Putamen (tissue), 1 donor: ENCODE data around the gene GHRL.
A peak's percentile ranks its signal among the peaks of the same experiment; 100 is the strongest.
"Not testable (repeated sequence)": the region's sequence is repeated elsewhere in the genome, so short reads cannot be mapped to it uniquely, and the experiment has no call there.

Source experiments
- DNase-seq: peaks from one replicate; pipeline ENCODE4 v3.0.0-alpha.2; 2016; ENCODE audit warnings: low spot score

GHRL gene

DNA sequence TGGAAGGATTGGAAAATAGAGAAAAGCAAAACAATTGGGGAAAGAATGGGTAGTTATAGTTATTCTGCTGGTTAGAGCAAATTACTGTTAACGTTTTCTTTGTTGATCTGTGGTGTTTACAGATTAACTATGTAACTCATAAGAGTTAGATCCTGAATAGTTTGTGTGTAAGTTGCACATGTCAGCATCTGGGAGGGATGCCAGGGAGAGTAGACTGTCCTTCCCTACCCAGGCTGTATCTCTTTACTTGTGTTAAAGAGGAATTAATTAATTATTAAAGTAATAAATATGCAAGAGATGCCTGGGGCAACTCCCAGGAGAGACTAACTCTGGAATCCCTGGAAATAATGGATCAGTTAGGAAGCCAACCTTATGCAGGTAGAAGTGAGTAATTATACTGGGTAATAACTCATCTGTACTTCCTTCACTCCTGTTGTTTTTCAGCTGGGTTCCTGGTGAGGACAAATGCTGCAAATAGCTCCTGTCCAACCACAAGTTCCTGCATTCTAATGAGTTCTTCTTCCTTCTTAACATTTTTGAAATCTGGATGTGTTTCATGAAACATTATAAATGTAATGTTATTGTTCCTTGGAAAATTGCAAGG, 18.9 kb downstream of the GHRL start:
- DNase-seq: no peak

DNA sequence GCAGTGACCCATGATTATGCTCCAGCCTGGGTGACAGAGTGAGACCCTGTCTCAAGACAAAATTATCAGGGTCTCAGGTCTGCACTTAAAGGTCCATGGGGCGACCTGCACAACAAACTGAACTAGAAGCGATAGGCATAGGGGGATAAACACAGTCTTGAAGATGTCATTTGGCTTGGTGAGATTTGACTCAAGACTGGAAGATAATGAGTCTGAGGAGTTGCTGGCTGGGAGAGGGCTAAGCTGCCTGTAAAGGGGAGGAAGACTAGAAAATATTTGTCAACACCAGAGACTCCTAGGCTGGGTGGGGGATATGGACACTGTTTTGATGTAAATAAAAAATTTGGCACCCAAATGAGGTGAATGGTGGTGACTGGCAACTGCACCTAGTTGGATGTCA, 19.8 kb downstream of the GHRL start:
- DNase-seq: no peak

DNA sequence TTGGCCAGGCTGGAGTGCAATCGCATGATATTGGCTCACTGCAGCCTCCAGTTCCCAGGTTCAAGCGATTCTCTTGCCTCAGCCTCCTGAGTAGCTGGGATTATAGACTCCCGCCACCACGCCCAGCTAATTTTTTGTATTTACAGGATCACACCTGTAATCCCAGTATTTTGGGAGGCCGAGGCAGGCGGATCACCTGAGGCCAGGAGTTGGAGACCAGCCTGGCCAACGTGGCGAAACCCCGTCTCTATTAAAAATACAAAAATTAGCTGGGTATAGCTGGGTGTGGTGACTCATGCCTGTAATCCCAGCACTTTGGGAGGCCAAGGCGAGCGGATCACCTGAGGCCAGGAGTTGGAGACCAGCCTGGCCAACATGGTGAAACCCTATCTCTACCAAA, 20.3 kb downstream of the GHRL start:
- DNase-seq: not testable (repeated sequence)

DNA sequence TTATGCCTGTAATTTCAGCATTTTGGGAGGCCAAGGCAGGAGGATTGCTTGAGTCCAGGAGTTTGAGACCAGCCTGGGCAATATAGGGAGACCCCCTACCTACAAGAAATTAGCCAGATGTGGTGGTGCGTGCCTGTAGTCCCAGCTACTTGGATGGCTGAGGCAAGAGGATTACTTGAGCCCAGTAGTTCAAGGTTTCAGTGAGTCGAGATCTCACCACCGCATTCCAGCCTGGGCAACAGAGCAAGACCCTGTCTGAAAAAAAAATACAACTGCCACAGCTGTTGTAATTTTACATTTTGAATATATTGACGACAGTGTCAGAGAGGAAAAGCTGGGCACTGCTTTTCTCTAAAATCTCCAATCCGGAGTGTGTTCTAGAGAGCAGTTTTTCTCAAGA, 23.3 kb downstream of the GHRL start:
- DNase-seq: no peak

DNA sequence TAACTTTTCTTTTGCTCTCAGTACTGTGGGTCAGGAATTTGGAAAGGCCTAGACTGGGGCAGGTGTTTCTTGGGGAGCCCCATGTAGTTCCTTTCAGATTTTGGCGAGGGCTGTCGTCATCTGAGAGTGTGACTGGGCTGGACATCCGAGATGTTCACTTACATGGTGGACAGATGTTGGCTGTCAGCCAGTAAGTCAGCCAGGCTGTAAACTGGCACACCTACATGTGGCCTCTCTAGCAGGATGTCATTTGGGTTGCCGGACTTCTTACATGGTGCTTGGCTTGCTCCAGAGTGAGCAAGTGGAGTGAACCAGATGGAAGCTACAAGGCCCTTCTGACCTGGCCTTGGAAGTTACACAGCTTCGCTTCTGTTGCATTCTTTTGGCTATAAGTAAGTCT, 23.8 kb downstream of the GHRL start:
- DNase-seq: no peak

DNA sequence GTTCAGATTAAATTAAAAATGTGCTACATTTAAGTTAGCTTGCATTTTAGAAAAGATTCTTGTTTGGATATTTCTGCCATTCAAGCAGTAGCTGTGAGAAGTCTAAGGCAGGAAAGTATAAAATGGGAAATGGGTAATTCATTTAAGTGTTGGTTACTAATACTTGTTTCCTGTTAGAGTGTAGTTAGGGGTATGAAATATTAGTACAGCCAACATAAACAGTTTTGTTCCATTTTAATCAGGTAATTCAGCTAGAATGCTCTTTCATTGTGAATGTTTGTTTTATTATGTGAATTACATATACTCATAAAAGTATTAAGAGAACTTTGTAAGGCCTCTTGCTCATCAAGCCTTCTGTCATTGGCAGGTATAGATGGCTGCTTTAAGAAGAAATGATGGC, 24.6 kb downstream of the GHRL start:
- DNase-seq: no peak

DNA sequence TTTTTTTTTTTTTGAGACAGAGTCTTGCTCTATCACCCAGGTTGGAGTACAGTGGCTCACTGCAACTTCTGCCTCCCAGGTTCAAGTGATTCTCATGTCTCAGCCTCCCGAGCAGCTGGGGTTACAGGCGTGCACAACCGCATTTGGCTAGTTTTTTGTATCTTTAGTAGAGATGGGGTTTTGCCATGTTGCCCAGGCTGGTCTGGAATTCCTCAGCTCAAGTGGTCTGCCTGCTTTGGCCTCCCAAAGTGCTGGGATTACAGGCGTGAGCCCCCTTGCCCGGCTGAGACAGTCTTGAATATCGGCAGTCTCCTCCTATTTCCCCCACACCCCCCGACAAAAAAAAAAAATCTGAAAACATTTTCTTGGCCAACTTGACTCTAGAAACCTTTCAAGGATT, 25.8 kb downstream of the GHRL start:
- not testable (repeated sequence) for DNase-seq

DNA sequence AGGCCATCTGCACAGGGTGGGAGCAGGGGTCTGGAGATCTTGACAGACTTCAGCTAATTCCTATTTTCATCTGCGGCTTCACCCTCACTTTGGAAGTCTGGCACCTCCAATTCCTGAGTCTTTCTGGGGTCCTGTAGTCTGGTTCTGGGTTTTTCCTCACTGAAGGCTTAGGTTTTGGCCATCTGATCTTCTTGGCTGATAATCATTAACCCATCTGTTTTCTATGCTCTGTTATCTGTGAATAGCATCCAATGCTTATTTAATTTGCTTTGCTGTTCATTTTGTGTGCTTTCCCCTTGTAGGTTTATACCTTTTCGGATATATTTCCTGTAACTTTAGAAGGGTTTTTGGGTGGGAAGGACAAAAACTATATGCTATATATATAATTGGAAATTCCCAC, 26.9 kb downstream of the GHRL start:
- DNase-seq: no peak

DNA sequence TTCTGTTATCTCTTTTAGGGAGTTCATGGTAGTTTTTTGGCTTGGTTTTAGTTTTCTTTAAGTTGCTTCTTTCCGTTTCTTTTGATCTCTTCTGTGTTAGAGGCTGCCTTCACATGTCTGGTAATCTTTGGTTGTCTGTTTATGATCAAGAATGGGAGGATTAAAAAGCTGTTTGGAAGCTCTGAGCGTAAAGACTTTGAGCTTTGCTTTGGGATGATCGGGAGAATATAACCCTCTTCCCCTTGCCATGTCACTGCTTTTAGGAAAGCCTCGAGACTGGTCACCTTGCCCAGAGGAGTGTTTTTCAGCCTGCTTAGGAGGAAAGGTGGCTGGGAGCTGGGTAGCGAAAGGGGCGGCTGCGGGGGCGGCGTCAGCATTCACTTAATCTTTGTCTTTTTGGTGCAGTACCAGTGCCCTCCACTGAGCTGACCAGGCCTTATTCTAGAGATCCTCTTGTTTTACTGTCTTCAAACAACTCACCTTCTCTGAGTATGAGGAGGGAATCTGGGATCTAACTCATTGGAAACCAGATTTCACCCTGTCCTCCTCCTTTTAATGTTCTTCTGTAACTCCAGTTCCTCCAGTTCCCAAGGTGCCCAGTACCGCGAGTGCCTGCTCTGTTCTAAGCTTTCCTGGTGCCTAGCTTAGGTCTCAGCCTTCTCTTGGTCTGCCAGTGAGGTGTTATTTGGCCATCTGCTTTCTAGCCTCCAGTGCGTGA, 28.9 kb downstream of the GHRL start:
- no peak for DNase-seq

DNA sequence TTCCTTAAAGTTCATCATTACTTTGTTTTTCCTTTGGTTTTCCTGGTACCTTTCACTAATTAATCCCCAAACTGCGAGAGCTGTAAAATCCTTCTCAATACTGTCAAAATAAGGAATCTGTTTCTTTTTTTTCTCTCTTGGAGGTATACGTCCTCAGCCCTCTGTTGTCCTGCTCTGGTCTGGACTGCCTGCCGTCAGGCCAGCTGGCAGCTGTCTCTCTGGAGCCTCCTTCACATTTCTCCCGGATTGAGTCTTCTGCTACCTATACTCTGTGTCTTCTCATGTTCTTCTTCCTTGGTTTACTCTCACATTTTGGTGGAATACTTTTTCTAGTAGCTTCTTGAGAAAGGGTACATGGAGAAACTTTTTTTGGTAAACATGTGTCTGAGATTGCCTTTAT, 30.7 kb downstream of the GHRL start:
- DNase-seq: no peak

DNA sequence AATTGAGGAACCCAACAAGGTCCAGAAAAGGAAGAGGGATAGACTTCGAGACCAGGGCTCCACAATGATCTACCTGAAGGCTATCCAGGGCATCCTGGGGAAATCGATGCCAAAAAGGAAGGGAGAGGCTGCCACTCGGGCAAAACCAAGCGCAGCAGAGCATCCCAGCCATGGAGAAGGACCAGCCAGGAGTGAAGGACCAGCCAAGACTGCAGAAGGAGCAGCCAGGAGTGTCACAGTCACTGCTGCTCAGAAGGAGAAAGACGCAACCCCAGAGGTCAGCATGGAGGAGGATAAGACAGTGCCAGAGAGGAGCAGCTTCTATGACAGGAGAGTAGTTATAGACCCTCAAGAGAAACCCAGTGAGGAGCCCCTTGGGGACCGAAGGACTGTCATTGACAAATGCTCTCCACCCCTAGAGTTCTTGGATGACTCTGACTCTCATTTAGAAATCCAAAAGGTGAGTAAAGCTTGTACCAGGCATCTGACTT, 32.5 kb downstream of the GHRL start:
- DNase-seq: no peak

DNA sequence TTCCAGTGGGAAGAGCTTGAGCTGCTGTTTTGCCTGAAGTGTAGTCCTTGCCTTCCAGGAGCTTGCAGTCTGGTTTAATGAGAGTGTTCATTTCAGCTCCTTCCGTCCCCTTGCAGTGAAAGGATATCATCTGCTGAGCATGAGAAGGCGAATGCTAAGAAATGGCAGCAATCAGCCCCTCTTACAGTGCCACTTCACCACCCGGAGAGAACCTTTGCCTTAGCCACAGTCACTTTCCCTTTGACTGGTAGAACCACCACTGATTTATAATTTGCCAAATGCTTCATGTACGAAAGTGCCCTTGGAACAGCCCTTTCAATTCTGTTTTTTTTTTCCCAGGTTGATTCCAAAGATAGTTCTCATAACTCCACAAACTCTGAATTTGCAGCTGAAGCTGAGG, 32.9 kb downstream of the GHRL start:
- DNase-seq: no peak

DNA sequence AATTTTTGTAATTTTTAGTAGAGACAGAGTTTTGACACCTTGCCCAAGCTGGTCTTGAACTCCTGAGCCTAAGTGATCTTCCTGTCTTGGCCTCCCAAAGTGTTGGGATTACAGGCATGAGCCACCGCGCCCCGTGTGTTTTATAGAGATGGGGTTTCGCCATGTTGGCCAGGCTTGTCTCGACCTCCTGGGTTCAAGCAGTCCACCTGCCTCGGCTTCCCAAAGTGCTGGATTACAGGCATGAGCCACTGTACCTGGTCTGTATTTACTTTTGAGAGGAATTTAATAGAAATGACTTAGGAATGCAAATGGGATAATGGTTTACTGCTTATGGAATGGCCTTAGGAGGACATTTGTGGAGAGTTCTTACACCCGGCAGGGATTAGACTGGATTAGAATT, 33.7 kb downstream of the GHRL start:
- DNase-seq: no peak

DNA sequence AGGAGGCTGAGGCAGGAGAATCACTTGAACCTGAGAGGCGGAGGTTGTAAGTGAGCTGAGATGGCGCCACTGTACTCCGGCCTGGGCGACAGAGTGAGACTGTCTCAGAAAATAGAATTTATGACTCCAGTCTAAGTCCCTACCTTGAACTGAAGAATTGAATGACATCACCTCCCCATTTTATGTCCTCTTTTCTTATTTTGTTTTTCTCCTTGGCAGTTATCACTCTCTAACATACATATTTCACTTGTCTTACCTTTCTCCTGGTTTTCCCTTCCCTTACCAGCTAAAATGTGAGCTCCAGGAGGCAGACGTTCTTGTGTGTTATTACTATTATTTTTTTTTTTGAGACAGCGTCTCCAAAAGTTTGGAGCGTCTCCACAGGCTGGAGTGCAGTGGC, 36.9 kb downstream of the GHRL start:
- no peak for DNase-seq

DNA sequence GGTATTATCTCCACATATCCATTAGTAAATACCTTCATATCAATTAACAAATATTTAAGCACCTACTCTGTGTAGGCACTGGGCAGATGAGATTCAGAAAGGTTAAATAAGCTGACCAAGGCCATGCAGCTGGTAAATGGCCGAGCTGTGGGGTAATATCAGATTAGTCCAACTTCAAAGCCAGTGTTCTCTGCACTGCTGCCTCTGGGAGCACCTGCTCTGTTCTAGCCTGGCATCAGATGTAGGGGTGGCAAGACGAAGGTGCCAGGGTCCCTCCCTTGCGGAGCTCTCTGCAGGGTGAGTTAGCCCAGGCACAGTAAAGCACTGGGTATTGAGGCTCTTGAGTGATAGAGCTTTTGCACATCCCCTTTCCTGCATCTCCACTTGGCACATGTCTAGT, 39.0 kb downstream of the GHRL start:
- DNase-seq: no peak

DNA sequence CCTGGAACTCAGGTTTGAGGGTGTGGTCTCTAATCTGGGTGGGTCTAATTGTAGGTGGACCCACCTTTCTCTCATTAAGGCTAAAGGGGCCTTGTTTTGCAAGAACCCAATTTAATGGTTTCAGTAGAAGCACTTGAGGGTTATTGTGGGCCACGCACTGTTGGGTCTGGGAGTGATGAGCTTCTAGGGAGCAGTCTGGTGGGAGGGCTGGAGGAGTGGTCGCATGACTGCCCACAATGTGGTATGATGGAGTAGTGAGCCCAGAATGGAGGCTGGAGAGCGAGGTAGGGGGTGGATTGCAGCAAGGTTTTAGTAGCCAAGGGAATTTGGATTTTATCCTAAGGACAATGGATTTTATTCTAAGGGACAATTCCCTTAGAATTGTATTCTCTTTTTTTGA, 41.7 kb downstream of the GHRL start:
- DNase-seq: no peak

DNA sequence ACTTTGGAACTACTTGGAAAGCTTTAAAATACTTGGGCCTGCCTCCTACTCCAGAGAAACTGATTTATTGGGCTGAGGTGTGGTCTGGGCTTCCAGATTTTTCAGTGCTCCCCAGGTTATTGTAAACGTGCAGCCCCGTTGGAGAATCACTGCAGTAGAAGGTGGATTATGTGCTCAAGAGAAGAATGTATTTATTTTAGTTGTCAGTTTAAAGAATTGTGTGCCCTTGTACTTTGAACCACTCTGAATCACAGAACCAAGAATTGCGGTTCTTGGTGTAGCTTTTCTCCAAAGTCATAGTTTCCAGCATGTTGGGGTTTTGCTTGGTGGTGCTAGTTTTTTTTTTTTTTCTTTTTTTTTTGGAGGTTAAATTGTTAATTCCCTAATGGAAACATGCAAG, 42.9 kb downstream of the GHRL start:
- DNase-seq: no peak

DNA sequence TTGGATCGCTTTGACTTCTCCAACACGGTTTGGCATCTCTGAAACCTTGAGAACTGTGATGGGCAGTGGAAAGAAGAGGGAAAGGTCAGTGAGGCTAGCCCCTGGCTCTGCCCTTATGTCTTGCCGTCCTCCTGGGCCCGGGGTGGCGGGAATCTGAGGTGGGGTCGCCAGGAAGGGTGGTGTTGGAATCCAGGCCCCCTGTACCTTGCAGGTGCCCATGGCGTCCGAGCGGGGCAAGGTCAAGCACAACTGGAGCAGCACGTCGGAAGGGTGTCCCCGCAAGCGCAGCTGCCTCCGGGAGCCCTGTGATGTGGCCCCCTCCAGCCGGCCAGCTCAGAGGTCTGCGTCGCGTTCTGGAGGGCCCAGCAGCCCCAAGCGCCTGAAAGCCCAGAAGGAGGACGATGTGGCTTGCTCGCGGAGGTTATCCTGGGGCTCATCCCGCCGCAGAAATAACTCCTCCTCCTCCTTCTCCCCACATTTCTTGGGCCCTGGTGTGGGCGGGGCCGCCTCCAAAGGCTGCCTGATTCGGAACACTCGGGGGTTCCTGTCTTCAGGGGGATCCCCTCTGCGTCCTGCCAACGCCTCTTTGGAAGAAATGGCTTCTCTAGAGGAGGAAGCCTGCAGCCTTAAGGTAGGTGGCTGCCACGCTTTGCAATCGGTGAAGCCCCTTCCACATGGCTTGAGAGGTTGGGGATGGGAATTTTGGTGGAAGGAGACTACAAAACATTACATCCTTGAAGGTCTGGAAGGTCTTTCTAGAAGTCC, 43.6 kb downstream of the GHRL start:
- peak; percentile 50 for DNase-seq

DNA sequence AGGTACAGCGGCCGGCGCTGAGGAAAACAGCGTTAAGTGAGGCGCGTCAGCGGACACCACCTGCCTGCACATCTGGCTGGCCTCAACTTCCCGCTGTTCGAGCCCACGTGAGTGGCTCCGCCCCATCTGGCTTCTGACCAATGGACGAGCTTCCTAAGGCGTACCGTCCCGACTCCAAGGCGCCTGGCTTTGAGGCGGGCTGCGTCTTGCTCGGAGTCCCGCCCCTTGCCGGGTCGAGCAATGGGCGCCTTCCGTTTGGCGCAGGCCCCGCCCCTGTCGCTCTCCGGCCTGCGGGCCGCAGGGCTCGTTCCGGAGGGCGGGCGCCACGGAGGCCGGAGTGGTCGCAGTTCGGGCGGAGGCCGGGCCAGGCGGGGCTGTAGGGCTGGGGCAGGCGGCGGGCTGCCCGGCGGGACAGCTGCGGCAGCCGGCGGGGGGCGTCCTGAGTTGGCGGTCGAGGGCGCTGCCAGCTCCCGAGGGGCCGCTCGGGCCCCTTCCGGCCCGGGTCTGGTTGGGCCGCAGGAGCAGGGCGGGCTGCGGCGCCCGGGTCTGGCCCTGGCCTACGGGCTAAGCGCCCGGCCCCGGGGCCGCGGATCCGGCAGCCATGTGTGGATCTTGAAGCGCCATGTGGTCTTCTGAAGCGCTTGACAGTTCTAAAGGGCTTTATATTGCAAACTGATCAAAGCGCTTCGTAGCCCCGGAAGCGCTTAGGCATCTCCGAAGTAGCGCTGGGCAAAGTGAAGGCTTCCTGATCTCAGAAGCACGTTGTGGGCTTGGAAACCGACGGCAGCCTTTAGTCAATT, 44.4 kb downstream of the GHRL start, which contains the start of gene TATDN2:
TSS of gene TATDN2 (plus strand) at position 276 of the 800 bp plus-strand sequence. CDS start 742 bp downstream, outside the sequence.
- DNase-seq: peak; percentile 94

DNA sequence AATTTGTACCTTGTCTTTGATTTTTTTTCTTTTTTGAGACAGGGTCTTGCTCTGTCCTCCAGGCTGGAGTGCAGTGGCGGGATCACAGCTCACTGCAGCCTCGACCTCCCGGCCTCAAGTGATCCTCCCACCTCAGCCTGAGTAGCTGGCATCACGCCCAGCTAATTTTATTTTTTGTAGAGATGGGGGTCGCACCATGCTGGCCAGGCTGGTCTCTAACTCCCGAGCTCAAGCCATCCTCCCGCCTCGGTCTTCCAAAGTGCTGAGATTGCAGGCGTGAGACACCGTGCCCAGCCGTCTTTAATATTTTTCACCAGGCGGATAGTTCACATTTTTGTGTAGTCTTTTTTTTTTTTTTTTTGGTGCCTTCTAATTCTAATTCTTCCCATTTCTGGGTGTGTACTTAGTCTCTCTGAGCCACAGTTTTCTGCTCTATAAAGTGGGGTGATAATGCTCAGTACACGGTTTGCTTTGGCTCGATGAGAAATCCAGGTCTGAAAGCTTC, 45.0 kb downstream of the GHRL start:
- no peak for DNase-seq

DNA sequence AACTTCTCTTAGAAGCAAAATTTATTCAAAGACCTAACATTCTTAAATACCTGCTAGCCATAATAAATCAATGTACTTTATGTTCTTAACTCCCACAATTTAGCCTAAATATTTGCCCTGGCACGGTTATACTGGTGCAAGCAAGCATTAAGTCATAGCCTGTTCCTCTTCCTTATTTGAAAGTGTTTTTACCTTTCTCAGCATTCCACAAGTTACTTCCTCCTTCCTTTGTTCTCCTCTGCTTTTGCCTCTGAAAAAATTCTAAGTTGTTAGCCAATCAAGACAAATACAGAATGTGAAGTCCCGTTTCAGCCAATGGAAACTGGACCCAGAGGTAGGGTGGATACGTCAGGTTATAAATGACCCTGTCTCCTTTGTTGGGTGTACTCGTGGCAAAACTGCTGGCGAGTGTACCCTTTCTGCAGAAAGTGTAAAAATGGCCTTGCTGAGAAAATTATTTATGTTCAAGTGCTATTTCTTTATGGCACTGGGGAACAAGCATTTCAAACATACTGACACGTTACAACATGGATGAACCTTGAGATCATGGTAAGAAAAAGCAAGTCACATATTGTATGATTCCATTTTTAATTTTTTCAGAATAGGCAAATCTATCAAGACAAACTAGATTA, 47.5 kb downstream of the GHRL start:
- no peak for DNase-seq

DNA sequence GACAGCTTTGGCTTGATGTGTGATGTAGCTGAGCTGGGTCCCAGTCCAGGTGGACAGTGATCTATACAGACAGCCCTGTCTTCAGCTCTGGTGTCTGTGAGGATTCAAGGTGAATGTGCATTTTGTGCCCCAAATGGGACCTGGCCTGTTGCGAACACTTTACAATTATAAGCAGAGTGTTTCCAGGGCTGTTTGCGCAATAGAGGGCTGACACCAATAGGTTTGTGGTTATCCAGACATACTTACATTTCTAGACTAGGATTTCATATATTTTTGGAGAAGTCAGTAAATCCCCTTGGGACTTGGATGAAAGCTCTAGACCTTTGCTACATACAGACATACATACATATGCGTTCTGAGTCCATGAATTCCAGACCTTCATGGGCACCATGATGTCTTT, 48.7 kb downstream of the GHRL start:
- DNase-seq: no peak
